ENCODE measurements around the gene SPATA3. TPM values are rescaled to one million over a fixed set of nuclear protein-coding genes. Genes with fewer than 3 reads are reported as not detected.

Gene SPATA3
- total RNA-seq = not detected in 2 replicates

DNA sequence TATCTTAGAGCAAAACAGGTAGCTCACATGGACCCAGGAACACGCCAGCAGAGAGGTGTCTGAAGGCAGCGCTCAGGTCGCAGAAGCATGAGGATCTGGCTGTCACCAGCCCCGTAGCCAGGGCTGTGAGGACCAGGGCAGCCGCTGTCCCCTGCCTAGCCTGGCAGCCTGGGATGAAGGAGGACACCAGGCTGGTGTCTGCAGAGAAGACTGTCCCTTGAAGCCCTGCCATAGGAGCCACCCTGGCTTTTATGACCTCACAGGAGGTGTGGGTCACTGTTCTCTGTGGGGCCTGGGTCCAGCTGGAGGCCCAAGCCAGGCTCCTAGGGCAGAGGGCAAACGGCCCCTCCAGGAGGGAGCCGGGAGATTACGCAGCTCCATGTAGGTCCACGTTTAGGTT lies at the start of gene SPATA3:
SPATA3 (plus strand) TSS at position 301 of the 400 bp plus-strand sequence. CDS start 113 bp downstream, outside the sequence.
- no peak for FAIRE-seq
- Histone ChIP-seq H3K27me3 (ENCODE audit: control insufficient read depth, insufficient read depth, low read length) (no peaks in the 10 kb centered on the region), H3K4me3 (ENCODE audit: low read depth, low read length) (no peak within 1 kb of the TSS), H3K36me3 (ENCODE audit: control insufficient read depth, insufficient read depth, low read length) (no peaks in the 10 kb centered on the region)
- TF ChIP-seq, protein P1, sequence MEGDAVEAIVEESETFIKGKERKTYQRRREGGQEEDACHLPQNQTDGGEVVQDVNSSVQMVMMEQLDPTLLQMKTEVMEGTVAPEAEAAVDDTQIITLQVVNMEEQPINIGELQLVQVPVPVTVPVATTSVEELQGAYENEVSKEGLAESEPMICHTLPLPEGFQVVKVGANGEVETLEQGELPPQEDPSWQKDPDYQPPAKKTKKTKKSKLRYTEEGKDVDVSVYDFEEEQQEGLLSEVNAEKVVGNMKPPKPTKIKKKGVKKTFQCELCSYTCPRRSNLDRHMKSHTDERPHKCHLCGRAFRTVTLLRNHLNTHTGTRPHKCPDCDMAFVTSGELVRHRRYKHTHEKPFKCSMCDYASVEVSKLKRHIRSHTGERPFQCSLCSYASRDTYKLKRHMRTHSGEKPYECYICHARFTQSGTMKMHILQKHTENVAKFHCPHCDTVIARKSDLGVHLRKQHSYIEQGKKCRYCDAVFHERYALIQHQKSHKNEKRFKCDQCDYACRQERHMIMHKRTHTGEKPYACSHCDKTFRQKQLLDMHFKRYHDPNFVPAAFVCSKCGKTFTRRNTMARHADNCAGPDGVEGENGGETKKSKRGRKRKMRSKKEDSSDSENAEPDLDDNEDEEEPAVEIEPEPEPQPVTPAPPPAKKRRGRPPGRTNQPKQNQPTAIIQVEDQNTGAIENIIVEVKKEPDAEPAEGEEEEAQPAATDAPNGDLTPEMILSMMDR (IDR thresholded peaks at IDR 0.05; ENCODE audit: insufficient read depth, low read length, severe bottlenecking) = no peak
- DNase-seq (ENCODE audit: low read depth) = no peak

DNA sequence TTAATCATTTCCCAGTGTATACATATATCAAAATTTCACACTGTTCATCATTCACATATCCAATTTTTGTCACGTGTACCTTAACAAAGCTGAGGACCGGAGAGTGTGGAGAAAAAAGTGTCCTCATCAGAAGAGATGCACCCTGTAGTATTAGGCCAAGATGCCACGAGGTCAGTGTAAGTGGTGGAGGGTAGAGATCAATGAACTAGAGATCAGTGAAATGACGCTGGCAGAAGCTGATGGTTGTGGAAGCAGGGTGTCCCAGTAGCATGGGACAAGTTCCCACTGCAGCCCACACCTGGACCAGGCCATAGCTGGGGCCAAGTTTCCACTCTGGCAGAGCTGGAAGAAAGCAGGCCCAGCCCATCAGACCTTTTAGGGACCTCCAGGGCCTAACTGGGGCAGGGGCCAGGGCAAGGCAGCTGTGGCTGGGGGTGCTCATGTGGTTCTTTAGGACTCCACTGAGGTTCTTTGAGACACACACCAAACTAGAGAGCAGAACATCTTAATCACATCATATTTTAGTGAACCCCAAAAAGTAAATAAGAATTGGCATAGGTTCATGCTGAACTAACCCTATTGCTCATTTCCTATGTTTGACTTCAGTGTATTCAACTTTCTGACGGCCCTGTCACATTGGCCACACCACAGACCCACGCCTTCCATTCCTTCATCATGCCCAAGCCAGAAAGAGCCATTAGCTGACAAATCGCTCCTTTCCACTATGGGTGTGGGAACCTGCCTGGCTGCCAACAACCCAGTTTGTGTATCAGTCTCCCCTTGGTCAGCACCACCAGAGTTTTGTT lies 49.3 kb upstream of the SPATA3 start:
- Histone ChIP-seq H3K36me3 (ENCODE audit: control insufficient read depth, insufficient read depth, low read length) (no peaks in the 10 kb centered on the region), H3K27me3 (ENCODE audit: control insufficient read depth, insufficient read depth, low read length) (no peaks in the 10 kb centered on the region), H3K4me3 (ENCODE audit: low read depth, low read length) (no peak overlapping the region)
- FAIRE-seq (peak; percentile 7), DNase-seq (ENCODE audit: low read depth) (no peak)
- TF ChIP-seq, protein P1 (IDR thresholded peaks at IDR 0.05; ENCODE audit: insufficient read depth, low read length, severe bottlenecking) = no peak

DNA sequence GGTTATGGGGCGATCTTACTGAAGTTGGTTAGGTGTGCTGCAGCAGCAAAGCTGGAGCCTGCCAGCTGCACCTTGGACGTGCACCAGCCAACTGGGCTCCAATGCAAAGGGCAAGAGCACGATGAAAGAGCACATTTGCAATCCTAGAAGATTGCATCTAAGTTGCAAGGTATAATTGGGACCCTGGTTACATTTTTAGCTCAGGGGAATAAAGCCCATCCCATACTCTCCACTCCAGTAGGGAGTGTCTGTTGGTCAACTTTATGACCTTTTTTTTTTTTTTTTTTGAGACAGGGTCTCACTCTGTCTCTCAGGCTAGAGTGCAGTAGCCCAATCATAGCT lies 48.7 kb upstream of the SPATA3 start:
- no peak for DNase-seq (ENCODE audit: low read depth)
- Histone ChIP-seq H3K27me3 (ENCODE audit: control insufficient read depth, insufficient read depth, low read length) (no peaks in the 10 kb centered on the region), H3K4me3 (ENCODE audit: low read depth, low read length) (no peak overlapping the region), H3K36me3 (ENCODE audit: control insufficient read depth, insufficient read depth, low read length) (no peaks in the 10 kb centered on the region)
- TF ChIP-seq, protein P1 (IDR thresholded peaks at IDR 0.05; ENCODE audit: insufficient read depth, low read length, severe bottlenecking) = no peak
- FAIRE-seq = no peak

DNA sequence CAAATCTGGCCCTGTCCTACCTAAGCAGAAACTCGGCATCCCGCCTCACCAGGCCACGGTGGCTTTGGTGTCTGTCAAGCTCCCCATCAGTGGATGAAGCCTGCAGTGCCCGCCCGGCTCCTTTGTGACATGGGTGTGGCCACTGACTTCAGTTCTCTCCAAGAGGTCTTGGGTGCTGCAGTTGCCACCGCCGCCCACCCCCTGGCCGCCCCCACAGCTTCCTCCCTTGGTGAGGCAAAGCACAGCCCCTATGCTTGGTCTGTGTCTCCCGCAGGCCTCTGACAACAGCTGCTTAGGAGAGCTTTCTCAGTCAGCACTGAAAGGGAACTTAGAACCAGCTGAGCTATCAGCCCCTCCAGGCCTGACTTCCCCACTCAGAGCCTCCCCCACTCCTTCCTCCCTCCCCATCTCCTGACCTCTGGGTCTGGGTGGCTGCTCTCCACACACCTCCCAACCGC lies 48.0 kb upstream of the SPATA3 start:
- Histone ChIP-seq H3K36me3 (ENCODE audit: control insufficient read depth, insufficient read depth, low read length) (no peaks in the 10 kb centered on the region), H3K4me3 (ENCODE audit: low read depth, low read length) (no peak overlapping the region), H3K27me3 (ENCODE audit: control insufficient read depth, insufficient read depth, low read length) (no peaks in the 10 kb centered on the region)
- no peak for FAIRE-seq
- DNase-seq (ENCODE audit: low read depth) = no peak
- TF ChIP-seq, protein P1 (IDR thresholded peaks at IDR 0.05; ENCODE audit: insufficient read depth, low read length, severe bottlenecking) = no peak

DNA sequence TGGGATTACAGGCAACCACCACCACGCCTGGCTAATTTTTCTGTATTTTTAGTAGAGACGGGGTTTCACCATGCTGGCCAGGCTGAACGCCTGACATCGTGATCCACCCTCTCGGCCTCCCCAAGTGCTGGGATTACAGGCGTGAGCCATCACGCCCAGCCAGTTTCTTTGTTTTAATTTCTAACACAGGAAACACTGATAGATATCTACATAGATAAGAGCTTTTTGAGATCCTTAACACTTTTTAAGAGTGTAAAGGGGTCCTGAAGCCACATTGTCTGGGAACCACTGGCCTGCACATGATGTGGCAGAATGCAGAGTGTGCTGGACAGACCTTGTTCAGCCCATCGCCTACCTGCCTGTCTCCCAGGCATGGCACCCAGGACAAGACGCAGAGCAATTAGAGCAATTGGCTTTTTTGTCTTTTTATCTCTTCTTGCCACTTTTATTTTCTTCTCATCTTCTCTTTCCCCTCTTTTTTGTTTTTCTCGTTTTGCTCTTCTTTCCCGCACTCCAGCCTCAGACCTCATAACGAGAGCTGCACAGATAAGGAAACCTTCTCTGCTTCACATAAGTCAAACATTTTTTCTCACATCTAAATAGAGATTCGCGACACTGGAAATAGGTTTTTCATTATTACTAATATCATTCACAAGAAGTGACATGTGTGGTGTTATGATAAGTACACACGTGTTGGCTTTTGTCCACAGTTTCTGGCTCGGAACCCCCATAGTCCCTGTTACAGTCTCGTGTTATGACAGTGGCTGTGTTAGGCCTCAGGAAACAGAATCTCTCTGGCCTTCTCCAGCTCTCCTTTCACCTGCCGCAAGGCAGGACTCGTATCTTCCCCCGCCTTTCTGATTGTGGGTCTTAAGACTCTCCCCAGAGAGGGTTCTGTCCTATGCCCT lies 45.7 kb upstream of the SPATA3 start:
- TF ChIP-seq, protein P1 (IDR thresholded peaks at IDR 0.05; ENCODE audit: insufficient read depth, low read length, severe bottlenecking) = no peak
- DNase-seq (ENCODE audit: low read depth) (no peak), FAIRE-seq (no peak)
- H3K36me3 ChIP-seq (ENCODE audit: control insufficient read depth, insufficient read depth, low read length) = no peaks in the 10 kb centered on the region
- no peaks in the 10 kb centered on the region for H3K27me3 ChIP-seq (ENCODE audit: control insufficient read depth, insufficient read depth, low read length)
- no peak overlapping the region for H3K4me3 ChIP-seq (ENCODE audit: low read depth, low read length)

All from bronchial epithelial cell (primary cell).